DND-41 (cell line): ENCODE measurements around the gene LRFN4.

Source experiments
- EZH2 ChIP-seq: IDR thresholded peaks from 3 replicates; pipeline ENCODE4 v1.6.1; 2012; ENCODE audit warnings: borderline replicate concordance, low read depth, mild to moderate bottlenecking, moderate library complexity, low read length, inconsistent platforms; ENCODE audit not compliant: severe bottlenecking
- TF ChIP-seq, protein P1 (sequence below): IDR thresholded peaks from 2 replicates; pipeline ENCODE4 v1.5.1; 2012; ENCODE audit warnings: borderline replicate concordance, low read length, moderate library complexity, mild to moderate bottlenecking; ENCODE audit not compliant: poor library complexity, severe bottlenecking; ENCODE audit errors: extremely low read depth

DNA sequence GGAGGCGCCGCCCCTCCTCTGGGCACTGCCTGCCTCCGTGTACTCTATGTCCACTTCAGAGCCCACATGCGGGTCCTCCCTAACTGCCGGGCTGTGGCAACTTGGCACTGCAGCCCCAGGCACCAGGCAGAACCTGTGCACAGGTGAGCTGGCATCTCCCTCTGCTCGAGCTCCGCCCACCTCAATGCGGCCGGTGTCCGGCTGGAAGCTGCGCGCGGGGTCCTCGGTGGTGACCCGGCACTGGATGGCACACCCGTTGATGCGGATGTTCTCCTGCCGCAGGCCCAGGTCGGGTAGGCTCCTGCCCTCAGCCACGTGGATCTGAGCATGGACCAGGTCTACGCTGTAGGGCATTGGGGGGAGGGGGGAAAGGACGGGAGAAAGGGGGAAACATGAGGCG, 9.1 kb downstream of the LRFN4 start:
- TF ChIP-seq, protein P1, sequence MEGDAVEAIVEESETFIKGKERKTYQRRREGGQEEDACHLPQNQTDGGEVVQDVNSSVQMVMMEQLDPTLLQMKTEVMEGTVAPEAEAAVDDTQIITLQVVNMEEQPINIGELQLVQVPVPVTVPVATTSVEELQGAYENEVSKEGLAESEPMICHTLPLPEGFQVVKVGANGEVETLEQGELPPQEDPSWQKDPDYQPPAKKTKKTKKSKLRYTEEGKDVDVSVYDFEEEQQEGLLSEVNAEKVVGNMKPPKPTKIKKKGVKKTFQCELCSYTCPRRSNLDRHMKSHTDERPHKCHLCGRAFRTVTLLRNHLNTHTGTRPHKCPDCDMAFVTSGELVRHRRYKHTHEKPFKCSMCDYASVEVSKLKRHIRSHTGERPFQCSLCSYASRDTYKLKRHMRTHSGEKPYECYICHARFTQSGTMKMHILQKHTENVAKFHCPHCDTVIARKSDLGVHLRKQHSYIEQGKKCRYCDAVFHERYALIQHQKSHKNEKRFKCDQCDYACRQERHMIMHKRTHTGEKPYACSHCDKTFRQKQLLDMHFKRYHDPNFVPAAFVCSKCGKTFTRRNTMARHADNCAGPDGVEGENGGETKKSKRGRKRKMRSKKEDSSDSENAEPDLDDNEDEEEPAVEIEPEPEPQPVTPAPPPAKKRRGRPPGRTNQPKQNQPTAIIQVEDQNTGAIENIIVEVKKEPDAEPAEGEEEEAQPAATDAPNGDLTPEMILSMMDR, result no peak
- no peak for TF ChIP-seq EZH2
